HCT116 (cell line): ENCODE data around the gene XRCC2. TPM values are rescaled to one million over a fixed set of nuclear protein-coding genes. Genes with fewer than 3 reads are reported as not detected.

ENCODE experiments used
- ATAC-seq: fragments of 200-7000 bp; cut with Tn5 transposase; 2 replicates; pipeline ENCODE4 v1.9.1; 2020; ENCODE audit warnings: mild to moderate bottlenecking, moderate library complexity
- BruUV-seq: library from RNA; stranded (reverse); fragments of 400-500 nt; replicated peaks from 2 replicates; lab custom pipeline; 2021; lab: Mats Ljungman, UMichigan
- CTCF ChIA-PET: fragments of 300-600 bp; sonication (Branson Sonifier 250); formaldehyde crosslinking; loops from one replicate; lab custom pipeline; 2021; ENCODE audit warnings: antibody characterized with exemption; lab: Charles Lee
- POLR2A ChIA-PET: fragments of 300-600, 350-600 bp; sonication (Branson Sonifier 250); formaldehyde crosslinking; loops from one replicate; lab custom pipeline; 2021; ENCODE audit warnings: antibody characterized with exemption; lab: Charles Lee
- RAD21 ChIA-PET, 2 experiments: fragments of 300-600 bp; sonication (Branson Sonifier 250); formaldehyde crosslinking; loops; one replicate each; lab custom pipeline; 2023; ENCODE audit warnings: low total read pairs in 2 of 2; ENCODE audit not compliant: uncharacterized antibody in 2 of 2, unreplicated experiment in 2 of 2, low non-redundant PET in 1 of 2; lab: Charles Lee
- DNase-seq: peaks from one replicate; pipeline ENCODE4 v3.0.0-alpha.2; 2010; ENCODE audit warnings: low read depth, low spot score
- H2AFZ ChIP-seq: fragments of 200-600 bp; shearing (Covaris generic), sonication (generic); 2 replicates; pipeline ENCODE4 v1.6.1; 2017; ENCODE audit warnings: low read depth, mixed run types, mixed read lengths, antibody characterized with exemption, low read length; ENCODE audit not compliant: poor library complexity, severe bottlenecking
- H3K27ac ChIP-seq: 2 replicates; pipeline ENCODE4 v1.5.1; 2012; ENCODE audit warnings: low read depth, low read length
- H3K27me3 ChIP-seq: fragments of 200-600 bp; sonication (generic); 2 replicates; pipeline ENCODE4 v1.6.1; 2016; ENCODE audit warnings: mixed run types, low read length, mixed read lengths; ENCODE audit not compliant: insufficient read depth
- H3K36me3 ChIP-seq, 2 experiments: fragments of 200-500 bp in 1 of 2; fragments of 200-600 bp in 1 of 2; sonication (Bioruptor generic) in 1 of 2; sonication (generic) in 1 of 2; 2 replicates each; pipeline versions ENCODE4 v1.5.1 to v1.6.1; 2014 to 2016; ENCODE audit warnings: low read length in 2 of 2, inconsistent platforms in 1 of 2, mixed read lengths in 1 of 2, mixed run types in 1 of 2; ENCODE audit not compliant: insufficient read depth in 2 of 2, control insufficient read depth in 1 of 2
- H3K4me1 ChIP-seq, 2 experiments: fragments of 200-600 bp in 1 of 2; sonication (generic) in 1 of 2; 2 replicates each; pipeline versions ENCODE4 v1.5.1 to v1.6.1; 2012 to 2017; ENCODE audit warnings: low read length in 2 of 2, inconsistent platforms in 1 of 2, mild to moderate bottlenecking in 1 of 2, mixed read lengths in 1 of 2, mixed run types in 1 of 2, moderate library complexity in 1 of 2; ENCODE audit not compliant: insufficient read depth in 2 of 2, control insufficient read depth in 1 of 2
- H3K4me2 ChIP-seq: fragments of 200-600 bp; sonication (generic); 2 replicates; pipeline ENCODE4 v1.6.1; 2017; ENCODE audit warnings: mixed run types, low read length, mixed read lengths
- H3K4me3 ChIP-seq, 2 experiments: fragments of 200-600 bp in 1 of 2; sonication (generic) in 1 of 2; replicated peaks in 1 of 2; 2 replicates each; pipeline ENCODE4 v1.5.1; 2011 to 2016; ENCODE audit warnings: low read length in 2 of 2, control low read depth in 1 of 2, low read depth in 1 of 2, mild to moderate bottlenecking in 1 of 2, mixed read lengths in 1 of 2, mixed run types in 1 of 2
- H3K79me2 ChIP-seq: fragments of 200-600 bp; sonication (generic); 2 replicates; pipeline ENCODE4 v1.6.1; 2017; ENCODE audit warnings: mild to moderate bottlenecking, mixed run types, low read length, moderate library complexity, mixed read lengths; ENCODE audit not compliant: insufficient read depth
- H3K9ac ChIP-seq: fragments of 200-600 bp; sonication (generic); 2 replicates; pipeline ENCODE4 v1.6.1; 2016; ENCODE audit warnings: low read length, mixed read lengths
- H3K9me2 ChIP-seq: fragments of 200-600 bp; sonication (generic), shearing (Covaris generic); 2 replicates; pipeline ENCODE4 v1.6.1; 2017; ENCODE audit warnings: mixed run types, mild to moderate bottlenecking, moderate library complexity; ENCODE audit not compliant: insufficient read depth
- H3K9me3 ChIP-seq, 2 experiments: fragments of 200-500 bp in 1 of 2; fragments of 200-600 bp in 1 of 2; sonication (Bioruptor generic) in 1 of 2; sonication (generic) in 1 of 2; 2 replicates each; pipeline ENCODE4 v1.6.1; 2014 to 2017; ENCODE audit warnings: low read length in 2 of 2, mixed read lengths in 2 of 2, inconsistent platforms in 1 of 2, low read depth in 1 of 2, mild to moderate bottlenecking in 1 of 2, mixed run types in 1 of 2, moderate library complexity in 1 of 2; ENCODE audit not compliant: control insufficient read depth in 1 of 2, insufficient read depth in 1 of 2
- H4K20me1 ChIP-seq: fragments of 200-600 bp; sonication (generic), shearing (Covaris generic); 2 replicates; pipeline ENCODE4 v1.6.1; 2017; ENCODE audit warnings: mixed run types, mild to moderate bottlenecking, moderate library complexity; ENCODE audit not compliant: insufficient read depth
- ATF3 ChIP-seq: IDR thresholded peaks from 2 replicates; pipeline ENCODE4 v1.6.1; 2012
- CBX3 ChIP-seq: IDR thresholded peaks from 2 replicates; pipeline ENCODE4 v1.6.1; 2012; ENCODE audit warnings: low read depth
- CEBPB ChIP-seq: IDR thresholded peaks from 2 replicates; pipeline ENCODE4 v1.6.1; 2012; ENCODE audit warnings: low read depth
- CTCF ChIP-seq, 3 experiments: fragments of 200-600 bp in 1 of 3; sonication (generic) in 1 of 3; IDR thresholded peaks in 2 of 3; conservative IDR thresholded peaks in 1 of 3; 2 replicates each; pipeline ENCODE4 v1.5.1; 2012 to 2017; ENCODE audit warnings: low read depth in 2 of 3, low read length in 2 of 3, antibody characterized with exemption in 1 of 3, borderline replicate concordance in 1 of 3, control low read depth in 1 of 3, mild to moderate bottlenecking in 1 of 3, mixed read lengths in 1 of 3, mixed run types in 1 of 3, moderate library complexity in 1 of 3; ENCODE audit not compliant: insufficient read depth in 1 of 3
- EGR1 ChIP-seq: IDR thresholded peaks from 2 replicates; pipeline ENCODE4 v1.6.1; 2012; ENCODE audit warnings: low read depth
- ELF1 ChIP-seq: IDR thresholded peaks from 2 replicates; pipeline ENCODE4 v1.6.1; 2012; ENCODE audit warnings: low read depth, borderline replicate concordance
- EZH2phosphoT487 ChIP-seq: fragments of 200-600 bp; IDR thresholded peaks from 2 replicates; pipeline ENCODE4 v1.6.1; 2018; ENCODE audit warnings: antibody characterized with exemption, borderline replicate concordance
- FOSL1 ChIP-seq: IDR thresholded peaks from 2 replicates; pipeline ENCODE4 v1.6.1; 2012; ENCODE audit warnings: low read depth
- JUND ChIP-seq: IDR thresholded peaks from 2 replicates; pipeline ENCODE4 v1.6.1; 2012
- MAX ChIP-seq: IDR thresholded peaks from 2 replicates; pipeline ENCODE4 v1.6.1; 2012
- RAD21 ChIP-seq: IDR thresholded peaks from 2 replicates; pipeline ENCODE4 v1.6.1; 2012; ENCODE audit warnings: low read depth, mild to moderate bottlenecking
- SIN3A ChIP-seq: IDR thresholded peaks from 2 replicates; pipeline ENCODE4 v1.6.1; 2012; ENCODE audit warnings: low read depth
- SP1 ChIP-seq: IDR thresholded peaks from 2 replicates; pipeline ENCODE4 v1.6.1; 2012; ENCODE audit warnings: low read depth
- SRF ChIP-seq: IDR thresholded peaks from 2 replicates; pipeline ENCODE4 v1.6.1; 2012; ENCODE audit warnings: low read depth
- TCF7L2 ChIP-seq: IDR thresholded peaks from 2 replicates; pipeline ENCODE4 v1.7.0; 2011; ENCODE audit warnings: borderline replicate concordance, inconsistent platforms; ENCODE audit not compliant: insufficient read depth, insufficient read length; ENCODE audit errors: extremely low read depth
- YY1 ChIP-seq: IDR thresholded peaks from 2 replicates; pipeline ENCODE4 v1.6.1; 2011; ENCODE audit warnings: low read length, low read depth, moderate library complexity, mild to moderate bottlenecking; ENCODE audit not compliant: insufficient replicate concordance; ENCODE audit errors: extremely low read depth
- ZBTB33 ChIP-seq: IDR thresholded peaks from 2 replicates; pipeline ENCODE4 v1.6.1; 2011; ENCODE audit warnings: mild to moderate bottlenecking, low read length, moderate library complexity; ENCODE audit not compliant: insufficient replicate concordance; ENCODE audit errors: extremely low read depth
- ZFX ChIP-seq: fragments of 450-650 bp; IDR thresholded peaks from 2 replicates; pipeline ENCODE4 v1.6.1; 2017
- ZNF274 ChIP-seq: fragments of 200-500 bp; sonication (Bioruptor generic); IDR thresholded peaks from 2 replicates; pipeline ENCODE4 v1.6.1; 2014; ENCODE audit warnings: mild to moderate bottlenecking, low read depth, low read length, inconsistent platforms
- intact Hi-C: fragments of 100-400 bp; cut with micrococcal nuclease; formaldehyde crosslinking; loops from 2 replicates; pipeline ENCODE4 v1.10.0; 2022
- total RNA-seq: library from RNA; stranded (reverse); gene quantifications from one replicate; pipeline ENCODE4 v1.2.1, GENCODE V29; 2021; ENCODE audit not compliant: unreplicated experiment

Gene XRCC2
- total RNA-seq, 1 experiment from 2014 or later, result 14.8 TPM

- DNase-seq (no peak), ATAC-seq (no peak)
- no peak overlapping the region for H3K4me2 ChIP-seq
Observed at GRCh38 chr7:152667958-152668357, 8.0 kb downstream of the XRCC2 start.

More at GRCh38 chr7:152667958-152668357, 8.0 kb downstream of the XRCC2 start:
- CTCF ChIA-PET, result no interaction called here
- Histone ChIP-seq H3K79me2 (peaks cover 99% of the 10 kb centered on the region), H3K4me1 (no peaks in the 10 kb centered on the region), H2AFZ (no peak overlapping the region), H3K4me3 (no peak overlapping the region), H3K27me3 (no peaks in the 10 kb centered on the region), H3K27ac (no peak overlapping the region), H3K9me2 (no peaks in the 10 kb centered on the region), H3K36me3 (peaks cover 5 to 22% of the 10 kb centered on the region in 2 experiments; a peak in 2 of 4 replicates), H4K20me1 (peaks cover 9% of the 10 kb centered on the region; the same call in 1 of the 2 replicates), H3K9me3 (no peaks in the 10 kb centered on the region), H3K9ac (no peak overlapping the region)
- intact Hi-C loops, result no loop called here
- no TSS peak for BruUV-seq
- RAD21 ChIA-PET, result no interaction called here
- TF ChIP-seq EZH2phosphoT487 (no peak), TCF7L2 (no peak), SP1 (no peak), SIN3A (no peak), CBX3 (no peak), JUND (no peak), ELF1 (no peak), YY1 (no peak), CEBPB (no peak), ZBTB33 (no peak), SRF (no peak), CTCF (IDR thresholded peaks at IDR 0.05 in 2 of 3, conservative IDR thresholded peaks at IDR 0.05 in 1 of 3; ENCODE audit: borderline replicate concordance in 1 of 3, insufficient read depth in 1 of 3, low read depth in 2 of 3, low read length in 2 of 3) (no peak), EGR1 (no peak), RAD21 (no peak), ZFX (no peak), MAX (no peak), FOSL1 (no peak), ZNF274 (no peak), ATF3 (no peak)
- POLR2A ChIA-PET, result no interaction called here
